HG03571 (cell line): Measurements from ENCODE around the gene IQCB1.
"Not testable (repeated sequence)": the region's sequence is repeated elsewhere in the genome, so short reads cannot be mapped to it uniquely, and the experiment has no call there.

Experiments
- ATAC-seq: cut with Tn5 transposase; IDR thresholded peaks from one replicate; pipeline ENCODE4 v1.9.1; 2021; ENCODE audit not compliant: unreplicated experiment

The IQCB1 gene

GRCh38 chr3:121834671-121835464 lies at the start of gene IQCB1, which contains the start of gene EAF2:
IQCB1 (minus strand) TSS chr3:121835060; CDS start chr3:121828960, 6,100 bp downstream.
EAF2 (plus strand) TSS chr3:121835209; CDS start chr3:121835286, 77 bp downstream.
- peak; percentile 94 for ATAC-seq

GRCh38 chr3:121883507-121883906 lies 48.6 kb upstream of the IQCB1 start:
- no peak for ATAC-seq

- no peak for ATAC-seq
These were observed 43.6 kb upstream of the IQCB1 start for GRCh38 chr3:121878411-121878810.

GRCh38 chr3:121871430-121871829 lies 36.6 kb upstream of the IQCB1 start:
- ATAC-seq, result no peak

- ATAC-seq, result no peak
These were observed 35.9 kb upstream of the IQCB1 start for GRCh38 chr3:121870717-121871116.

GRCh38 chr3:121869736-121870135 lies 34.9 kb upstream of the IQCB1 start:
- no peak for ATAC-seq

GRCh38 chr3:121863801-121864200 lies 28.9 kb upstream of the IQCB1 start:
- ATAC-seq, result no peak

- ATAC-seq, result not testable (repeated sequence)
These were observed 28.4 kb upstream of the IQCB1 start for GRCh38 chr3:121863247-121863646.

- ATAC-seq, result not testable (repeated sequence)
These were observed 22.9 kb upstream of the IQCB1 start for GRCh38 chr3:121857778-121858177.

GRCh38 chr3:121855555-121855954 lies 20.7 kb upstream of the IQCB1 start:
- no peak for ATAC-seq

GRCh38 chr3:121852256-121852655 lies 17.4 kb upstream of the IQCB1 start:
- ATAC-seq, result no peak

GRCh38 chr3:121844892-121845291 lies 10.0 kb upstream of the IQCB1 start:
- no peak for ATAC-seq

- no peak for ATAC-seq
These were observed 5.1 kb upstream of the IQCB1 start for GRCh38 chr3:121839962-121840361.

GRCh38 chr3:121836481-121836880 lies 1.6 kb upstream of the IQCB1 start:
- ATAC-seq, result no peak

GRCh38 chr3:121836064-121836463 lies 1.2 kb upstream of the IQCB1 start:
- ATAC-seq, result no peak

GRCh38 chr3:121835465-121835801 lies 573 bp upstream of the IQCB1 start:
- ATAC-seq, result peak; percentile 9

- ATAC-seq, result no peak
These were observed 646 bp downstream of the IQCB1 start for GRCh38 chr3:121834157-121834670.

GRCh38 chr3:121822973-121823372 lies 11.9 kb downstream of the IQCB1 start:
- ATAC-seq, result no peak

- ATAC-seq, result no peak
These were observed 13.2 kb downstream of the IQCB1 start for GRCh38 chr3:121821421-121822199.

GRCh38 chr3:121819236-121819635 lies 15.6 kb downstream of the IQCB1 start:
- no peak for ATAC-seq

- no peak for ATAC-seq
These were observed 16.3 kb downstream of the IQCB1 start for GRCh38 chr3:121818578-121818977.

- ATAC-seq, result no peak
These were observed 17.1 kb downstream of the IQCB1 start for GRCh38 chr3:121817753-121818152.
